ENCODE results near the gene PTRHD1. TPM values are rescaled to one million over a fixed set of nuclear protein-coding genes. Genes with fewer than 3 reads are reported as not detected.

PTRHD1 gene
- total and polyA plus RNA-seq, 2 donors (not counting 1 experiment from before 2014, with no cell fraction given) = 26.3 to 29.9 TPM

DNA sequence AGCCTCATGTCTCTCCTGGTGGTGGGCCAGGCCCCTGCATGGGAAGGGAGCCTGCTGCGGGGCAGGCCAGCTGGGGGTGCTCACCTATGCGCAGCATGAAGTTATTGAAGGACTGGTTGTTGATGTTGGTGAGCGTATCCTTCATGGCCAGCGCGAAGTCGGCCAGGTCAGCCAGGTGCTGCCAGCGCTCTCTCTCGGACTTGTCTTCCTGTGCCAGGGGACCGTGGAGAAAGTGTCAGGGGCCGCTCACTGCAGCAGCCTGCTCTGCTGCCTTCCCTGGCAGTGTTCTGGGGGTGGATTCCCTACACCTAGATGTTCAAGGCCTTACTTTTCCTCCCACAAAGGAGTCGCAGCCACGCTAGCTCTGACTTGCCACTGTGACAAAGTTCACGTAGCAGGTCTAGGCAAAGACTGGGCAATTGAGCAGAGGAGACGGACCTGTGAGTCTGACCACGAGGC lies 28.3 kb upstream of the PTRHD1 start:
- Histone ChIP-seq H3K36me3 (ENCODE audit: control insufficient read depth, insufficient read depth, low read length) (peaks cover 26% of the 10 kb centered on the region), H3K27me3 (ENCODE audit: control insufficient read depth, insufficient read depth, low read length) (no peaks in the 10 kb centered on the region), H3K79me2 (ENCODE audit: control insufficient read depth, insufficient read depth, low read length) (peaks cover 2% of the 10 kb centered on the region), H4K20me1 (ENCODE audit: control insufficient read depth, extremely low read depth, insufficient read depth, low read length) (no peaks in the 10 kb centered on the region), H3K9ac (ENCODE audit: insufficient read depth, low read length) (no peak overlapping the region), H3K9me3 (ENCODE audit: control insufficient read depth, insufficient read depth, low read depth, low read length) (no peaks in the 10 kb centered on the region), H3K4me3 (replicated peaks in 1 of 4; ENCODE audit: control extremely low read depth in 1 of 4, insufficient read depth in 1 of 4, low read depth in 3 of 4, low read length in 4 of 4) (no peak overlapping the region), H2AFZ (ENCODE audit: low read length) (no peak overlapping the region), H3K4me1 (ENCODE audit: control insufficient read depth, extremely low read depth, insufficient read depth, low read length) (peaks cover 2% of the 10 kb centered on the region), H3K4me2 (ENCODE audit: extremely low read depth, insufficient read depth, low read length) (no peak overlapping the region), H3K27ac (ENCODE audit: insufficient read depth, low read length) (no peak overlapping the region)
- TF ChIP-seq, protein P1, sequence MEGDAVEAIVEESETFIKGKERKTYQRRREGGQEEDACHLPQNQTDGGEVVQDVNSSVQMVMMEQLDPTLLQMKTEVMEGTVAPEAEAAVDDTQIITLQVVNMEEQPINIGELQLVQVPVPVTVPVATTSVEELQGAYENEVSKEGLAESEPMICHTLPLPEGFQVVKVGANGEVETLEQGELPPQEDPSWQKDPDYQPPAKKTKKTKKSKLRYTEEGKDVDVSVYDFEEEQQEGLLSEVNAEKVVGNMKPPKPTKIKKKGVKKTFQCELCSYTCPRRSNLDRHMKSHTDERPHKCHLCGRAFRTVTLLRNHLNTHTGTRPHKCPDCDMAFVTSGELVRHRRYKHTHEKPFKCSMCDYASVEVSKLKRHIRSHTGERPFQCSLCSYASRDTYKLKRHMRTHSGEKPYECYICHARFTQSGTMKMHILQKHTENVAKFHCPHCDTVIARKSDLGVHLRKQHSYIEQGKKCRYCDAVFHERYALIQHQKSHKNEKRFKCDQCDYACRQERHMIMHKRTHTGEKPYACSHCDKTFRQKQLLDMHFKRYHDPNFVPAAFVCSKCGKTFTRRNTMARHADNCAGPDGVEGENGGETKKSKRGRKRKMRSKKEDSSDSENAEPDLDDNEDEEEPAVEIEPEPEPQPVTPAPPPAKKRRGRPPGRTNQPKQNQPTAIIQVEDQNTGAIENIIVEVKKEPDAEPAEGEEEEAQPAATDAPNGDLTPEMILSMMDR (conservative IDR thresholded peaks at IDR 0.05 in 1 of 2, IDR thresholded peaks at IDR 0.05 in 1 of 2; ENCODE audit: low read depth in 1 of 2, low read length in 2 of 2) = no peak
- TF ChIP-seq EZH2 (IDR thresholded peaks at IDR 0.05; ENCODE audit: low read length, missing control alignments) = no peak
- DNase-seq (ENCODE audit: low read depth in 2 of 2) = no peak

GRCh38 chr2:24820598-24821432 lies 27.6 kb upstream of the PTRHD1 start:
- Histone ChIP-seq H3K4me2 (ENCODE audit: extremely low read depth, insufficient read depth, low read length) (no peak overlapping the region), H3K9me3 (ENCODE audit: control insufficient read depth, insufficient read depth, low read depth, low read length) (no peaks in the 10 kb centered on the region), H3K79me2 (ENCODE audit: control insufficient read depth, insufficient read depth, low read length) (peaks cover 2% of the 10 kb centered on the region), H4K20me1 (ENCODE audit: control insufficient read depth, extremely low read depth, insufficient read depth, low read length) (no peaks in the 10 kb centered on the region), H3K4me3 (replicated peaks in 1 of 4; ENCODE audit: control extremely low read depth in 1 of 4, insufficient read depth in 1 of 4, low read depth in 3 of 4, low read length in 4 of 4) (no peak overlapping the region), H3K4me1 (ENCODE audit: control insufficient read depth, extremely low read depth, insufficient read depth, low read length) (peaks cover 2% of the 10 kb centered on the region), H3K36me3 (ENCODE audit: control insufficient read depth, insufficient read depth, low read length) (peaks cover 26% of the 10 kb centered on the region), H2AFZ (ENCODE audit: low read length) (no peak overlapping the region), H3K9ac (ENCODE audit: insufficient read depth, low read length) (no peak overlapping the region), H3K27ac (ENCODE audit: insufficient read depth, low read length) (no peak overlapping the region), H3K27me3 (ENCODE audit: control insufficient read depth, insufficient read depth, low read length) (no peaks in the 10 kb centered on the region)
- no peak for DNase-seq (ENCODE audit: low read depth in 2 of 2)
- TF ChIP-seq, protein P1 (conservative IDR thresholded peaks at IDR 0.05 in 1 of 2, IDR thresholded peaks at IDR 0.05 in 1 of 2; ENCODE audit: low read depth in 1 of 2, low read length in 2 of 2) = no peak
- TF ChIP-seq EZH2 (IDR thresholded peaks at IDR 0.05; ENCODE audit: low read length, missing control alignments) = no peak

GRCh38 chr2:24820175-24820513 lies 27.0 kb upstream of the PTRHD1 start:
- H4K20me1 ChIP-seq (ENCODE audit: control insufficient read depth, extremely low read depth, insufficient read depth, low read length) = no peaks in the 10 kb centered on the region
- H3K4me2 ChIP-seq (ENCODE audit: extremely low read depth, insufficient read depth, low read length) = no peak overlapping the region
- H3K79me2 ChIP-seq (ENCODE audit: control insufficient read depth, insufficient read depth, low read length) = peaks cover 5% of the 10 kb centered on the region
- no peak overlapping the region for H2AFZ ChIP-seq (ENCODE audit: low read length)
- no peak for DNase-seq (ENCODE audit: low read depth in 2 of 2)
- H3K9me3 ChIP-seq (ENCODE audit: control insufficient read depth, insufficient read depth, low read depth, low read length) = no peaks in the 10 kb centered on the region
- H3K4me3 ChIP-seq (replicated peaks in 1 of 4; ENCODE audit: control extremely low read depth in 1 of 4, insufficient read depth in 1 of 4, low read depth in 3 of 4, low read length in 4 of 4) = no peak overlapping the region
- H3K27me3 ChIP-seq (ENCODE audit: control insufficient read depth, insufficient read depth, low read length) = no peaks in the 10 kb centered on the region
- TF ChIP-seq, protein P1 (conservative IDR thresholded peaks at IDR 0.05 in 1 of 2, IDR thresholded peaks at IDR 0.05 in 1 of 2; ENCODE audit: low read depth in 1 of 2, low read length in 2 of 2) = no peak
- no peak for TF ChIP-seq EZH2 (IDR thresholded peaks at IDR 0.05; ENCODE audit: low read length, missing control alignments)
- no peak overlapping the region for H3K27ac ChIP-seq (ENCODE audit: insufficient read depth, low read length)
- H3K36me3 ChIP-seq (ENCODE audit: control insufficient read depth, insufficient read depth, low read length) = peaks cover 26% of the 10 kb centered on the region
- no peak overlapping the region for H3K9ac ChIP-seq (ENCODE audit: insufficient read depth, low read length)
- peaks cover 2% of the 10 kb centered on the region for H3K4me1 ChIP-seq (ENCODE audit: control insufficient read depth, extremely low read depth, insufficient read depth, low read length)
